Measurements from ENCODE around the gene SPECC1. TPM values are rescaled to one million over a fixed set of nuclear protein-coding genes. Genes with fewer than 3 reads are reported as not detected.

The SPECC1 gene
- total RNA-seq, 6 experiments from 2014 or later: 0.81 to 5.0 (median 2.8) TPM

- intact Hi-C loops (cut with DNase I): no loop called here
- 82% methylated on average over 2 of the region's 2 CpGs for WGBS (ENCODE audit: insufficient coverage, low coverage, low lambda C conversion rate, missing lambda C conversion rate)
- Histone ChIP-seq H3K4me1 (no peaks in the 10 kb centered on the region), H3K36me3 (no peaks in the 10 kb centered on the region), H3K27me3 (no peaks in the 10 kb centered on the region), H3K9me3 (no peaks in the 10 kb centered on the region), H3K27ac (no peak overlapping the region), H3K4me3 (no peak overlapping the region)
- no peak for DNase-seq
- ATAC-seq: no peak
- no peak for TF ChIP-seq POLR2A (IDR thresholded peaks at IDR 0.05)
- TF ChIP-seq, protein P1, sequence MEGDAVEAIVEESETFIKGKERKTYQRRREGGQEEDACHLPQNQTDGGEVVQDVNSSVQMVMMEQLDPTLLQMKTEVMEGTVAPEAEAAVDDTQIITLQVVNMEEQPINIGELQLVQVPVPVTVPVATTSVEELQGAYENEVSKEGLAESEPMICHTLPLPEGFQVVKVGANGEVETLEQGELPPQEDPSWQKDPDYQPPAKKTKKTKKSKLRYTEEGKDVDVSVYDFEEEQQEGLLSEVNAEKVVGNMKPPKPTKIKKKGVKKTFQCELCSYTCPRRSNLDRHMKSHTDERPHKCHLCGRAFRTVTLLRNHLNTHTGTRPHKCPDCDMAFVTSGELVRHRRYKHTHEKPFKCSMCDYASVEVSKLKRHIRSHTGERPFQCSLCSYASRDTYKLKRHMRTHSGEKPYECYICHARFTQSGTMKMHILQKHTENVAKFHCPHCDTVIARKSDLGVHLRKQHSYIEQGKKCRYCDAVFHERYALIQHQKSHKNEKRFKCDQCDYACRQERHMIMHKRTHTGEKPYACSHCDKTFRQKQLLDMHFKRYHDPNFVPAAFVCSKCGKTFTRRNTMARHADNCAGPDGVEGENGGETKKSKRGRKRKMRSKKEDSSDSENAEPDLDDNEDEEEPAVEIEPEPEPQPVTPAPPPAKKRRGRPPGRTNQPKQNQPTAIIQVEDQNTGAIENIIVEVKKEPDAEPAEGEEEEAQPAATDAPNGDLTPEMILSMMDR (IDR thresholded peaks at IDR 0.05): no peak
These were observed 245.4 kb downstream of the SPECC1 start for GRCh38 chr17:20254541-20254940.

DNA sequence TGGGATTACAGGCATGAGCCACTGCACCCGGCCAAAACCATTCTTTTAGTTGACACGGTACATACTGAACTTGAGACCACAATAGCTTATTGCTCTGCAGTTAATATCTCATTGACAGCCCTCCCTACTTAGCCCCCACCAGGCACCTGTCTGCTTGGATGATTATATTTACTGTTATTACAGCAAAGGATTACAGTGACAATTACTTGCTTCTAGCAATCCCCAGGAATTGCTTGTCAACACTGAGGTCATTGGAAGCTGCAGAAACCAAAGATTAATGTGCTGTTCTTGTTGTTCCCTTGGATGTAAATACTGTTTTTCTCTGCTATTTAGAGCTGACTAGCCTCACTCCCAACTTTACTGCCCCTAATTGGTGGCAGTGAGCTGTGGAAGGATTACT is 247.0 kb downstream of the SPECC1 start:
- no peak overlapping the region for H3K27ac ChIP-seq
- WGBS (ENCODE audit: insufficient coverage, low coverage, low lambda C conversion rate, missing lambda C conversion rate): 81% methylated on average over 2 of the region's 2 CpGs
- DNase-seq (no peak), ATAC-seq (no peak)
- no peaks in the 10 kb centered on the region for H3K9me3 ChIP-seq
- no peaks in the 10 kb centered on the region for H3K4me1 ChIP-seq
- no peaks in the 10 kb centered on the region for H3K27me3 ChIP-seq
- no peaks in the 10 kb centered on the region for H3K36me3 ChIP-seq
- intact Hi-C loops (cut with DNase I): no loop called here
- no peak overlapping the region for H3K4me3 ChIP-seq
- TF ChIP-seq, protein P1 (IDR thresholded peaks at IDR 0.05): no peak
- no peak for TF ChIP-seq POLR2A (IDR thresholded peaks at IDR 0.05)

DNA sequence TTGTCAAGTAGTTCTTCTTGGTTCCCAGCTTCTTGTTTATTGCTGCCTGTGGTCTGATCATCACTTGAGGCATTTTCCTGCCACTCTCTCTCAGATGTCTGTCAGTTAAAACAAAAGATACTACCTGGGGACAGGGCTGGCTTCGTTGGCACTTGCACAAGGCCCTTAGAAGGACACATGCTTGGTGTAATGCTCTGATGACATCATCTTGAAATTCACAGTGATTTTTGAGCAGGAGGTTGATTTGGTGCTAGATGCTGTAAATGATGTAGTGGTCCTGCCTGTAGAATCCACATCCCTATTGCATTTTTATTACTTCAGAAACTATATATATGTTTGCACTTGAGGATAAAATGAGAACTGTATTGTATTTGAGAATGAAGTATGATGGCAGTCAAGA is 247.8 kb downstream of the SPECC1 start:
- no peaks in the 10 kb centered on the region for H3K9me3 ChIP-seq
- no peak overlapping the region for H3K27ac ChIP-seq
- TF ChIP-seq POLR2A (IDR thresholded peaks at IDR 0.05): no peak
- TF ChIP-seq, protein P1 (IDR thresholded peaks at IDR 0.05): no peak
- no peak overlapping the region for H3K4me3 ChIP-seq
- no peaks in the 10 kb centered on the region for H3K27me3 ChIP-seq
- no peaks in the 10 kb centered on the region for H3K4me1 ChIP-seq
- ATAC-seq (no peak), DNase-seq (no peak)
- H3K36me3 ChIP-seq: no peaks in the 10 kb centered on the region
- intact Hi-C loops (cut with DNase I): no loop called here
- 33% methylated on average over 1 of the region's 1 CpG for WGBS (ENCODE audit: insufficient coverage, low coverage, low lambda C conversion rate, missing lambda C conversion rate)

- no peak for TF ChIP-seq POLR2A (IDR thresholded peaks at IDR 0.05)
- TF ChIP-seq, protein P1 (IDR thresholded peaks at IDR 0.05): no peak
- DNase-seq (no peak), ATAC-seq (no peak)
- Histone ChIP-seq H3K36me3 (no peaks in the 10 kb centered on the region), H3K9me3 (no peaks in the 10 kb centered on the region), H3K4me1 (no peaks in the 10 kb centered on the region), H3K27me3 (no peaks in the 10 kb centered on the region), H3K4me3 (no peak overlapping the region), H3K27ac (no peak overlapping the region)
- 65% methylated on average over 3 of the region's 3 CpGs for WGBS (ENCODE audit: insufficient coverage, low coverage, low lambda C conversion rate, missing lambda C conversion rate)
- intact Hi-C loops (cut with DNase I): no loop called here
These were observed 248.6 kb downstream of the SPECC1 start for GRCh38 chr17:20257798-20258197.

DNA sequence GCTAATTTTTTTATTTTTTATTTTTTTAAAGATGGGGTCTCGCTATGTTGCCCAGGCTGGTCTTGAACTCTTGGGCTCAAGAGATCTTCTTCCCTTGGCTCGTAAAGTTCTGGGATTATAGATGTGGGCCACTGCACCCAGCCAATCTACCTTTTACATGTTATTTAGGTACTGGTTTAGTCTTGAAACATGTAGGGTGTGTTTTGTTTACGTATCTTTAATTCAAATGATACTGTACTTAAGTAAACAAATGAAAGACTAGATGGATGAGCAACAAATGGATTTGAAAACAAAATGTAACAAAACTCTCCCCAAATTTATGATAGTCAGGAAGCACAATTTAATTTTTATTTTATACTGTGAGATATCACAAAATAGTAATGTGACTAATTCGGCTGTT is 250.5 kb downstream of the SPECC1 start:
- H3K27me3 ChIP-seq: no peaks in the 10 kb centered on the region
- H3K4me3 ChIP-seq: no peak overlapping the region
- H3K9me3 ChIP-seq: no peaks in the 10 kb centered on the region
- H3K36me3 ChIP-seq: no peaks in the 10 kb centered on the region
- H3K4me1 ChIP-seq: no peaks in the 10 kb centered on the region
- ATAC-seq (no peak), DNase-seq (no peak)
- 82% methylated on average over 4 of the region's 4 CpGs for WGBS (ENCODE audit: insufficient coverage, low coverage, low lambda C conversion rate, missing lambda C conversion rate)
- no peak overlapping the region for H3K27ac ChIP-seq
- TF ChIP-seq, protein P1 (IDR thresholded peaks at IDR 0.05): no peak
- TF ChIP-seq POLR2A (IDR thresholded peaks at IDR 0.05): no peak
- intact Hi-C loops (cut with DNase I): no loop called here

All from right lobe of liver (tissue), 6 donors.